HG02571 (cell line): ENCODE measurements around the gene SMIM23.

Experiments
- ATAC-seq: cut with Tn5 transposase; IDR thresholded peaks from one replicate; pipeline ENCODE4 v1.9.1; 2021; ENCODE audit warnings: mild to moderate bottlenecking, moderate library complexity; ENCODE audit not compliant: unreplicated experiment

SMIM23 gene

GRCh38 chr5:171785517-171785916 is at the start of gene SMIM23:
Gene SMIM23, plus strand, starts transcription at chr5:171785817. Its CDS starts 55 bp downstream, at chr5:171785872.
- ATAC-seq, result no peak

GRCh38 chr5:171736976-171737891 is 48.4 kb upstream of the SMIM23 start:
- ATAC-seq, result no peak

GRCh38 chr5:171738501-171738900 is 47.1 kb upstream of the SMIM23 start:
- ATAC-seq, result no peak

- no peak for ATAC-seq
These were observed 46.3 kb upstream of the SMIM23 start for GRCh38 chr5:171739271-171739670.

GRCh38 chr5:171743436-171744076 is 42.1 kb upstream of the SMIM23 start:
- no peak for ATAC-seq

GRCh38 chr5:171744264-171744663 is 41.4 kb upstream of the SMIM23 start:
- no peak for ATAC-seq

- ATAC-seq, result no peak
These were observed 40.7 kb upstream of the SMIM23 start for GRCh38 chr5:171744882-171745281.

GRCh38 chr5:171745602-171746001 is 40.0 kb upstream of the SMIM23 start:
- ATAC-seq, result no peak

GRCh38 chr5:171747061-171747859 is 38.4 kb upstream of the SMIM23 start:
- ATAC-seq, result no peak

GRCh38 chr5:171748720-171749119 is 36.9 kb upstream of the SMIM23 start:
- ATAC-seq, result no peak

- no peak for ATAC-seq
These were observed 36.3 kb upstream of the SMIM23 start for GRCh38 chr5:171749365-171749764.

- no peak for ATAC-seq
These were observed 35.3 kb upstream of the SMIM23 start for GRCh38 chr5:171750311-171750788.

- no peak for ATAC-seq
These were observed 30.2 kb upstream of the SMIM23 start for GRCh38 chr5:171755354-171755821.

- no peak for ATAC-seq
These were observed 27.6 kb upstream of the SMIM23 start for GRCh38 chr5:171757853-171758535.

- ATAC-seq, result no peak
These were observed 25.8 kb upstream of the SMIM23 start for GRCh38 chr5:171759777-171760176.

GRCh38 chr5:171762021-171762608 is 23.5 kb upstream of the SMIM23 start:
- no peak for ATAC-seq

GRCh38 chr5:171762903-171763302 is 22.7 kb upstream of the SMIM23 start:
- ATAC-seq, result no peak

GRCh38 chr5:171764265-171764664 is 21.4 kb upstream of the SMIM23 start:
- no peak for ATAC-seq

- ATAC-seq, result no peak
These were observed 18.7 kb upstream of the SMIM23 start for GRCh38 chr5:171766875-171767274.

- no peak for ATAC-seq
These were observed 15.5 kb upstream of the SMIM23 start for GRCh38 chr5:171770153-171770552.
